OCI-LY7 (cell line): ENCODE measurements around the gene VWDE.

ENCODE experiments used
- EZH2phosphoT487 ChIP-seq: fragments of 200-600 bp; sonication (generic); IDR thresholded peaks from 2 replicates; pipeline ENCODE4 v1.6.1; 2018; ENCODE audit warnings: low read depth, borderline replicate concordance, mild to moderate bottlenecking, mixed run types, antibody characterized with exemption, low read length, moderate library complexity, mixed read lengths
- TF ChIP-seq, protein P1 (sequence below): fragments of 200-600 bp; sonication (generic); conservative IDR thresholded peaks from 2 replicates; pipeline ENCODE4 v1.5.1; 2014; ENCODE audit warnings: mild to moderate bottlenecking, antibody characterized with exemption, low read length, moderate library complexity, mixed read lengths

DNA sequence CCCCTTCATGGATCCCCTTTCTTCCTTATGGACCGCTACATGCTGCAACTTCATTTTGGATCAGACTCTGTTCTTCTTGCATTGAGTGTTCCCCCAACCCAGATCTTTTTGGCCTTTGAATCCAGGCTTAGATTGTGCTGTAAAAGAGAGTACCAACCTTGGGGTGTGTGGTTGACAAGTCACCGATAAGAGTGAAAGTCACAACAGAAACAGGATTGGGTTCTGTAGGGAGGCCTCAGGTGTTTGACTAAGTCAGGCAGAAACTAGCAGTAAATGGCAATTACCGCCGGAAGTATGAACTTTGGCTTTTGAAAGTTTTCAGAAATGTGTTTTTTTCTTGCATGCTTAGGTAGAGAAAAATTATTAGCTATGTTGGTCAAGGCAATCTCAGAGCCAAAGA is 103.2 kb downstream of the VWDE start:
- TF ChIP-seq, protein P1, sequence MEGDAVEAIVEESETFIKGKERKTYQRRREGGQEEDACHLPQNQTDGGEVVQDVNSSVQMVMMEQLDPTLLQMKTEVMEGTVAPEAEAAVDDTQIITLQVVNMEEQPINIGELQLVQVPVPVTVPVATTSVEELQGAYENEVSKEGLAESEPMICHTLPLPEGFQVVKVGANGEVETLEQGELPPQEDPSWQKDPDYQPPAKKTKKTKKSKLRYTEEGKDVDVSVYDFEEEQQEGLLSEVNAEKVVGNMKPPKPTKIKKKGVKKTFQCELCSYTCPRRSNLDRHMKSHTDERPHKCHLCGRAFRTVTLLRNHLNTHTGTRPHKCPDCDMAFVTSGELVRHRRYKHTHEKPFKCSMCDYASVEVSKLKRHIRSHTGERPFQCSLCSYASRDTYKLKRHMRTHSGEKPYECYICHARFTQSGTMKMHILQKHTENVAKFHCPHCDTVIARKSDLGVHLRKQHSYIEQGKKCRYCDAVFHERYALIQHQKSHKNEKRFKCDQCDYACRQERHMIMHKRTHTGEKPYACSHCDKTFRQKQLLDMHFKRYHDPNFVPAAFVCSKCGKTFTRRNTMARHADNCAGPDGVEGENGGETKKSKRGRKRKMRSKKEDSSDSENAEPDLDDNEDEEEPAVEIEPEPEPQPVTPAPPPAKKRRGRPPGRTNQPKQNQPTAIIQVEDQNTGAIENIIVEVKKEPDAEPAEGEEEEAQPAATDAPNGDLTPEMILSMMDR, result no peak
- TF ChIP-seq EZH2phosphoT487, result no peak
